A549 (cell line): ENCODE measurements around the gene LIN7B. TPM values are rescaled to one million over a fixed set of nuclear protein-coding genes. Genes with fewer than 3 reads are reported as not detected.

ENCODE experiments used
- ATAC-seq, 2 experiments: fragments of 200-7000 bp in 1 of 2; fragments of >200 bp in 1 of 2; cut with Nextera tagmentation in 1 of 2; cut with Tn5 transposase in 1 of 2; 3 replicates each; pipeline versions ENCODE4 v1.8.0 to v1.9.1; 2018 to 2020; ENCODE audit warnings: mild to moderate bottlenecking in 1 of 2, moderate library complexity in 1 of 2
- CTCF ChIA-PET: fragments of 300-600 bp; sonication (Branson Sonifier 250); formaldehyde crosslinking; extraction: SDS; loops from one replicate; lab custom pipeline; 2021; ENCODE audit warnings: antibody characterized with exemption, inconsistent platforms; lab: Yijun Ruan, JAX
- POLR2A ChIA-PET: fragments of 350-600 bp; formaldehyde crosslinking; extraction: SDS; loops from one replicate; lab custom pipeline; 2021; ENCODE audit warnings: antibody characterized with exemption, inconsistent platforms; lab: Yijun Ruan, JAX
- DNase-seq, 2 experiments: peaks; one replicate each; pipeline versions ENCODE4 v3.0.0 to v3.0.0-alpha.2; 2011 to 2016; ENCODE audit warnings: low read depth in 1 of 2, low spot score in 1 of 2
- FAIRE-seq: peaks from 2 replicates; lab custom pipeline; 2011; peaks lifted over from hg19 to GRCh38; lab: Jason Lieb, UNC
- H3K27ac ChIP-seq, 2 experiments: fragments of >200 bp; sonication (Bioruptor Twin); formaldehyde crosslinking; 3 replicates each; pipeline ENCODE4 v1.5.1; 2016 to 2017
- H3K4me1 ChIP-seq: fragments of >200 bp; sonication (Bioruptor Twin); formaldehyde crosslinking; 3 replicates; pipeline ENCODE4 v1.6.1; 2016
- H3K4me2 ChIP-seq: fragments of >200 bp; sonication (Bioruptor Twin); formaldehyde crosslinking; 3 replicates; pipeline ENCODE4 v1.6.1; 2016
- H3K4me3 ChIP-seq: fragments of >200 bp; sonication (Bioruptor Twin); formaldehyde crosslinking; 3 replicates; pipeline ENCODE4 v1.5.1; 2016
- H3K9me3 ChIP-seq: fragments of >200 bp; sonication (Bioruptor Twin); formaldehyde crosslinking; 3 replicates; pipeline ENCODE4 v1.6.1; 2016
- BHLHE40 ChIP-seq: IDR thresholded peaks from 2 replicates; pipeline ENCODE4 v1.6.1; 2012; ENCODE audit warnings: low read depth, low read length, inconsistent platforms
- CEBPB ChIP-seq, 2 experiments: fragments of >200 bp in 1 of 2; sonication (Bioruptor Twin) in 1 of 2; formaldehyde crosslinking in 1 of 2; IDR thresholded peaks; 2 replicates each; pipeline ENCODE4 v1.6.1; 2012 to 2016
- EHF ChIP-seq: fragments of 250-450 bp; sonication (Bioruptor Pico); IDR thresholded peaks from 2 replicates; pipeline ENCODE4 v1.5.0; 2020; ENCODE audit warnings: mild to moderate bottlenecking
- EHMT2 ChIP-seq: fragments of 200-600 bp; sonication (generic); IDR thresholded peaks from 2 replicates; pipeline ENCODE4 v1.6.1; 2016; ENCODE audit warnings: antibody characterized with exemption, low read depth, mild to moderate bottlenecking, moderate library complexity
- ESRRA ChIP-seq: fragments of 150-350 bp; IDR thresholded peaks from 2 replicates; pipeline ENCODE4 v1.6.1; 2014; ENCODE audit warnings: mild to moderate bottlenecking, low read length, borderline replicate concordance
- FOSB ChIP-seq: fragments of 250-450 bp; sonication (Bioruptor Pico); IDR thresholded peaks from 2 replicates; pipeline ENCODE4 v1.5.0; 2020; ENCODE audit warnings: mild to moderate bottlenecking, moderate library complexity
- GATA3 ChIP-seq: IDR thresholded peaks from 2 replicates; pipeline ENCODE4 v1.6.1; 2012; ENCODE audit warnings: borderline replicate concordance
- HOXB13 ChIP-seq: fragments of 250-450 bp; sonication (Bioruptor Pico); IDR thresholded peaks from 2 replicates; pipeline ENCODE4 v1.5.0; 2020; ENCODE audit warnings: low read depth, mild to moderate bottlenecking, moderate library complexity
- JUN ChIP-seq, 2 experiments: fragments of >200 bp; sonication (Bioruptor Twin); formaldehyde crosslinking; IDR thresholded peaks; 2 replicates in 1 of 2; 3 replicates in 1 of 2; pipeline ENCODE4 v1.6.1; 2016 to 2017
- MAFK ChIP-seq: fragments of 450-650 bp; IDR thresholded peaks from 2 replicates; pipeline ENCODE4 v1.6.1; 2014; ENCODE audit not compliant: partially characterized antibody
- MAZ ChIP-seq: fragments of 150-350 bp; IDR thresholded peaks from 2 replicates; pipeline ENCODE4 v1.6.1; 2014; ENCODE audit warnings: antibody characterized with exemption, low read depth, low read length, borderline replicate concordance
- MYC ChIP-seq: IDR thresholded peaks from 2 replicates; pipeline ENCODE4 v1.6.1; 2012; ENCODE audit warnings: mild to moderate bottlenecking, inconsistent platforms, low read length, improper control_type of control experiment, borderline replicate concordance
- NR3C1 ChIP-seq: fragments of >200 bp; sonication (Bioruptor Twin); formaldehyde crosslinking; IDR thresholded peaks from 3 replicates; pipeline ENCODE4 v1.6.1; 2017
- PHF8 ChIP-seq: fragments of 200-600 bp; sonication (generic); IDR thresholded peaks from 2 replicates; pipeline ENCODE4 v1.6.1; 2016; ENCODE audit warnings: low read depth, mild to moderate bottlenecking, antibody characterized with exemption, moderate library complexity, borderline replicate concordance
- POLR2A ChIP-seq: IDR thresholded peaks from 2 replicates; pipeline ENCODE4 v1.6.1; 2012; ENCODE audit warnings: mild to moderate bottlenecking, low read length
- RAD21 ChIP-seq, 2 experiments: fragments of >200 bp in 1 of 2; sonication (Bioruptor Twin) in 1 of 2; formaldehyde crosslinking in 1 of 2; IDR thresholded peaks in 1 of 2; conservative IDR thresholded peaks in 1 of 2; 2 replicates in 1 of 2; 3 replicates in 1 of 2; pipeline ENCODE4 v1.6.1; 2012 to 2018; ENCODE audit warnings: inconsistent platforms in 1 of 2
- RFX5 ChIP-seq: fragments of 450-650 bp; IDR thresholded peaks from 2 replicates; pipeline ENCODE4 v1.7.1; 2014; ENCODE audit warnings: antibody characterized with exemption, mild to moderate bottlenecking, moderate library complexity
- RNF2 ChIP-seq: fragments of 200-600 bp; sonication (generic); IDR thresholded peaks from 2 replicates; pipeline ENCODE4 v1.6.1; 2016; ENCODE audit warnings: low read depth, mild to moderate bottlenecking, antibody characterized with exemption, moderate library complexity, borderline replicate concordance
- SREBF2 ChIP-seq: fragments of 450-650 bp; IDR thresholded peaks from 2 replicates; pipeline ENCODE4 v1.6.1; 2014; ENCODE audit warnings: mild to moderate bottlenecking, moderate library complexity
- TFCP2L1 ChIP-seq: fragments of 250-450 bp; sonication (Bioruptor Pico); IDR thresholded peaks from 2 replicates; pipeline ENCODE4 v1.5.0; 2021; ENCODE audit warnings: mild to moderate bottlenecking
- WGBS: methylation state at CpG from one replicate; pipeline ENCODE4 v1.1.6; 2017; ENCODE audit errors: missing lambda C conversion rate; 5-methylcytosine and 5-hydroxymethylcytosine counted together
- polyA plus RNA-seq, 4 experiments: library from polyadenylated mRNA; depleted of rRNA in 3 of 4; stranded (reverse); fragments of >200 nt; fragmentation: RNase III in 1 of 4; extraction: RNeasy Plus Mini Kit Qiagen cat#74134 plus additional on column Dnase treatment in 1 of 4; gene quantifications; 2 replicates in 3 of 4; 3 replicates in 1 of 4; pipeline ENCODE4 v1.2.3, GENCODE V29; 2011 to 2017
- TF ChIP-seq, protein P1 (sequence below): IDR thresholded peaks from 2 replicates; pipeline ENCODE4 v1.6.1; 2012
- TF ChIP-seq, protein P2 (sequence below): fragments of 450-650 bp; IDR thresholded peaks from 2 replicates; pipeline ENCODE4 v1.6.1; 2014; ENCODE audit warnings: antibody characterized with exemption
- TF ChIP-seq, protein P3 (sequence below): fragments of >200 bp; sonication (Bioruptor Twin); formaldehyde crosslinking; IDR thresholded peaks from 3 replicates; pipeline ENCODE4 v1.6.1; 2016
- TF ChIP-seq, protein P4 (sequence below): fragments of 250-450 bp; sonication (Bioruptor Pico); IDR thresholded peaks from 2 replicates; pipeline ENCODE4 v1.5.0; 2021; ENCODE audit warnings: mild to moderate bottlenecking, moderate library complexity, borderline replicate concordance
- TF ChIP-seq, protein P5 (sequence below): fragments of 150-350 bp; IDR thresholded peaks from 2 replicates; pipeline ENCODE4 v1.6.1; 2014; ENCODE audit warnings: low read depth, mild to moderate bottlenecking, low read length
- TF ChIP-seq, protein P6 (sequence below): fragments of 250-450 bp; sonication (Bioruptor Pico); IDR thresholded peaks from 2 replicates; pipeline ENCODE4 v1.5.0; 2020; ENCODE audit warnings: low read depth, mild to moderate bottlenecking, moderate library complexity
- TF ChIP-seq, protein P7 (sequence below): fragments of >200 bp; sonication (Bioruptor Twin); formaldehyde crosslinking; IDR thresholded peaks from 2 replicates; pipeline ENCODE4 v1.6.1; 2016
- TF ChIP-seq, protein P8 (sequence below): IDR thresholded peaks from 2 replicates; pipeline ENCODE4 v1.6.1; 2012
- TF ChIP-seq, protein P9 (sequence below): fragments of 200-600 bp; sonication (generic); IDR thresholded peaks from 2 replicates; pipeline ENCODE4 v1.6.1; 2016; ENCODE audit warnings: antibody characterized with exemption, mild to moderate bottlenecking, moderate library complexity

Gene LIN7B
- polyA plus RNA-seq, 2 of the 4 experiments (the other 2 are of a cell fraction): 5.4 to 7.1 TPM

DNA sequence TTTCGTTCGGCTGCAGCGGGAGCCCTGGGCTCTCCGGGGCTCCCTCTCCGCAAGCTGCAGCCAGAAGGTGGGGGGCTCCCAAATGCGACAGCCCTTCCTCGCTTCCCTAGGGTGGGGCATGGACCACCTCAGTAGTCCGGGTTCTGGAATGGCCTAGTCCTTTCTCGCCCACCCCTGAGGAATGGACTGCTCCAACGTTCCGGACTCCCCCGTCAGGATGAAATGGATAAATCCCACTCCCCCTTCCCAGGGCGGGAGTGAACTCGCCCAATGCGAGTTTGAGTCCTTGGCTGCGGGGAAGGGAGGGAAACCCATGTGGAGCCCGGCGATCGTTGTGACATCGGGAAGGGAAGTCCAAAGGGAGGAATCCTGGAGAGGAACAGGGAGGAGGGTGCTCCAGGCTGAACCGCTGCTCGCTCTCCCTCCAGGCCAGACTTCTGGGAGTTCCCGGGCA is 35.5 kb downstream of the LIN7B start:
- no peak for FAIRE-seq
- peak overlapping the region; percentile 68 for H3K4me3 ChIP-seq
- ChIA-PET CTCF (interaction anchor here (0.6 to 15.0 kb wide), 14 partner anchors 20 to 266 kb away, joined by 3 to 298 read pairs (median 8); partner anchors contain the start of genes LIN7B and PPFIA3), POLR2A (interaction anchor here (0.5 to 2.7 kb wide), 6 partner anchors 22 to 304 kb away, joined by 3 to 14 read pairs (median 4); partner anchors contain the start of genes ALDH16A1, GYS1, PPFIA3 and RUVBL2)
- peak; percentile 8 to 47 for ATAC-seq
- DNase-seq: peak; percentile 82 to 91
- H3K4me2 ChIP-seq: peak overlapping the region; percentile 100
- H3K9me3 ChIP-seq: no peaks in the 10 kb centered on the region
- H3K27ac ChIP-seq: peak overlapping the region; percentile 76 to 83
- H3K4me1 ChIP-seq: peaks cover 31% of the 10 kb centered on the region
- 1% methylated on average over 16 of the region's 23 CpGs for WGBS
- TF ChIP-seq, protein P1, sequence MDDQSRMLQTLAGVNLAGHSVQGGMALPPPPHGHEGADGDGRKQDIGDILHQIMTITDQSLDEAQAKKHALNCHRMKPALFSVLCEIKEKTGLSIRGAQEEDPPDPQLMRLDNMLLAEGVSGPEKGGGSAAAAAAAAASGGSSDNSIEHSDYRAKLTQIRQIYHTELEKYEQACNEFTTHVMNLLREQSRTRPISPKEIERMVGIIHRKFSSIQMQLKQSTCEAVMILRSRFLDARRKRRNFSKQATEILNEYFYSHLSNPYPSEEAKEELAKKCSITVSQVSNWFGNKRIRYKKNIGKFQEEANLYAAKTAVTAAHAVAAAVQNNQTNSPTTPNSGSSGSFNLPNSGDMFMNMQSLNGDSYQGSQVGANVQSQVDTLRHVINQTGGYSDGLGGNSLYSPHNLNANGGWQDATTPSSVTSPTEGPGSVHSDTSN: no peak
- TF ChIP-seq, protein P2, sequence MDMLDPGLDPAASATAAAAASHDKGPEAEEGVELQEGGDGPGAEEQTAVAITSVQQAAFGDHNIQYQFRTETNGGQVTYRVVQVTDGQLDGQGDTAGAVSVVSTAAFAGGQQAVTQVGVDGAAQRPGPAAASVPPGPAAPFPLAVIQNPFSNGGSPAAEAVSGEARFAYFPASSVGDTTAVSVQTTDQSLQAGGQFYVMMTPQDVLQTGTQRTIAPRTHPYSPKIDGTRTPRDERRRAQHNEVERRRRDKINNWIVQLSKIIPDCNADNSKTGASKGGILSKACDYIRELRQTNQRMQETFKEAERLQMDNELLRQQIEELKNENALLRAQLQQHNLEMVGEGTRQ: no peak
- TF ChIP-seq JUN (IDR thresholded peaks at IDR 0.05) (no peak; a peak in 1 of 5 replicates), SREBF2 (no peak), EHF (CRISPR knock-in tag) (no peak), RNF2 (no peak), NR3C1 (no peak), GATA3 (peak; percentile 82), PHF8 (no peak), CEBPB (IDR thresholded peaks at IDR 0.05) (no peak), MAZ (0 out of 2 replicates have a peak, but pooled peaks have one; percentile 54), BHLHE40 (peak; percentile 91), POLR2A (no peak; the same call in 1 of the 2 replicates), HOXB13 (CRISPR knock-in tag) (no peak), ESRRA (no peak), RFX5 (no peak), EHMT2 (no peak), FOSB (no peak), MYC (0 out of 2 replicates have a peak, but pooled peaks have one; percentile 1), RAD21 (conservative IDR thresholded peaks at IDR 0.05 in 1 of 2, IDR thresholded peaks at IDR 0.05 in 1 of 2) (no peak), TFCP2L1 (CRISPR knock-in tag) (no peak), MAFK (no peak)
- TF ChIP-seq, protein P3, sequence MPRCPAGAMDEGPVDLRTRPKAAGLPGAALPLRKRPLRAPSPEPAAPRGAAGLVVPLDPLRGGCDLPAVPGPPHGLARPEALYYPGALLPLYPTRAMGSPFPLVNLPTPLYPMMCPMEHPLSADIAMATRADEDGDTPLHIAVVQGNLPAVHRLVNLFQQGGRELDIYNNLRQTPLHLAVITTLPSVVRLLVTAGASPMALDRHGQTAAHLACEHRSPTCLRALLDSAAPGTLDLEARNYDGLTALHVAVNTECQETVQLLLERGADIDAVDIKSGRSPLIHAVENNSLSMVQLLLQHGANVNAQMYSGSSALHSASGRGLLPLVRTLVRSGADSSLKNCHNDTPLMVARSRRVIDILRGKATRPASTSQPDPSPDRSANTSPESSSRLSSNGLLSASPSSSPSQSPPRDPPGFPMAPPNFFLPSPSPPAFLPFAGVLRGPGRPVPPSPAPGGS: no peak
- TF ChIP-seq, protein P4, sequence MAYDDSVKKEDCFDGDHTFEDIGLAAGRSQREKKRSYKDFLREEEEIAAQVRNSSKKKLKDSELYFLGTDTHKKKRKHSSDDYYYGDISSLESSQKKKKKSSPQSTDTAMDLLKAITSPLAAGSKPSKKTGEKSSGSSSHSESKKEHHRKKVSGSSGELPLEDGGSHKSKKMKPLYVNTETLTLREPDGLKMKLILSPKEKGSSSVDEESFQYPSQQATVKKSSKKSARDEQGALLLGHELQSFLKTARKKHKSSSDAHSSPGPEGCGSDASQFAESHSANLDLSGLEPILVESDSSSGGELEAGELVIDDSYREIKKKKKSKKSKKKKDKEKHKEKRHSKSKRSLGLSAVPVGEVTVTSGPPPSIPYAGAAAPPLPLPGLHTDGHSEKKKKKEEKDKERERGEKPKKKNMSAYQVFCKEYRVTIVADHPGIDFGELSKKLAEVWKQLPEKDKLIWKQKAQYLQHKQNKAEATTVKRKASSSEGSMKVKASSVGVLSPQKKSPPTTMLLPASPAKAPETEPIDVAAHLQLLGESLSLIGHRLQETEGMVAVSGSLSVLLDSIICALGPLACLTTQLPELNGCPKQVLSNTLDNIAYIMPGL (CRISPR knock-in tag): no peak
- TF ChIP-seq, protein P5, sequence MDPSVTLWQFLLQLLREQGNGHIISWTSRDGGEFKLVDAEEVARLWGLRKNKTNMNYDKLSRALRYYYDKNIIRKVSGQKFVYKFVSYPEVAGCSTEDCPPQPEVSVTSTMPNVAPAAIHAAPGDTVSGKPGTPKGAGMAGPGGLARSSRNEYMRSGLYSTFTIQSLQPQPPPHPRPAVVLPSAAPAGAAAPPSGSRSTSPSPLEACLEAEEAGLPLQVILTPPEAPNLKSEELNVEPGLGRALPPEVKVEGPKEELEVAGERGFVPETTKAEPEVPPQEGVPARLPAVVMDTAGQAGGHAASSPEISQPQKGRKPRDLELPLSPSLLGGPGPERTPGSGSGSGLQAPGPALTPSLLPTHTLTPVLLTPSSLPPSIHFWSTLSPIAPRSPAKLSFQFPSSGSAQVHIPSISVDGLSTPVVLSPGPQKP: no peak
- TF ChIP-seq, protein P6, sequence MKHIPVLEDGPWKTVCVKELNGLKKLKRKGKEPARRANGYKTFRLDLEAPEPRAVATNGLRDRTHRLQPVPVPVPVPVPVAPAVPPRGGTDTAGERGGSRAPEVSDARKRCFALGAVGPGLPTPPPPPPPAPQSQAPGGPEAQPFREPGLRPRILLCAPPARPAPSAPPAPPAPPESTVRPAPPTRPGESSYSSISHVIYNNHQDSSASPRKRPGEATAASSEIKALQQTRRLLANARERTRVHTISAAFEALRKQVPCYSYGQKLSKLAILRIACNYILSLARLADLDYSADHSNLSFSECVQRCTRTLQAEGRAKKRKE: no peak
- TF ChIP-seq, protein P7, sequence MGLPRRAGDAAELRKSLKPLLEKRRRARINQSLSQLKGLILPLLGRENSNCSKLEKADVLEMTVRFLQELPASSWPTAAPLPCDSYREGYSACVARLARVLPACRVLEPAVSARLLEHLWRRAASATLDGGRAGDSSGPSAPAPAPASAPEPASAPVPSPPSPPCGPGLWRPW: no peak
- TF ChIP-seq, protein P8, sequence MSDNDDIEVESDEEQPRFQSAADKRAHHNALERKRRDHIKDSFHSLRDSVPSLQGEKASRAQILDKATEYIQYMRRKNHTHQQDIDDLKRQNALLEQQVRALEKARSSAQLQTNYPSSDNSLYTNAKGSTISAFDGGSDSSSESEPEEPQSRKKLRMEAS: peak; percentile 66; the same call in 1 of the 2 replicates
- TF ChIP-seq, protein P9, sequence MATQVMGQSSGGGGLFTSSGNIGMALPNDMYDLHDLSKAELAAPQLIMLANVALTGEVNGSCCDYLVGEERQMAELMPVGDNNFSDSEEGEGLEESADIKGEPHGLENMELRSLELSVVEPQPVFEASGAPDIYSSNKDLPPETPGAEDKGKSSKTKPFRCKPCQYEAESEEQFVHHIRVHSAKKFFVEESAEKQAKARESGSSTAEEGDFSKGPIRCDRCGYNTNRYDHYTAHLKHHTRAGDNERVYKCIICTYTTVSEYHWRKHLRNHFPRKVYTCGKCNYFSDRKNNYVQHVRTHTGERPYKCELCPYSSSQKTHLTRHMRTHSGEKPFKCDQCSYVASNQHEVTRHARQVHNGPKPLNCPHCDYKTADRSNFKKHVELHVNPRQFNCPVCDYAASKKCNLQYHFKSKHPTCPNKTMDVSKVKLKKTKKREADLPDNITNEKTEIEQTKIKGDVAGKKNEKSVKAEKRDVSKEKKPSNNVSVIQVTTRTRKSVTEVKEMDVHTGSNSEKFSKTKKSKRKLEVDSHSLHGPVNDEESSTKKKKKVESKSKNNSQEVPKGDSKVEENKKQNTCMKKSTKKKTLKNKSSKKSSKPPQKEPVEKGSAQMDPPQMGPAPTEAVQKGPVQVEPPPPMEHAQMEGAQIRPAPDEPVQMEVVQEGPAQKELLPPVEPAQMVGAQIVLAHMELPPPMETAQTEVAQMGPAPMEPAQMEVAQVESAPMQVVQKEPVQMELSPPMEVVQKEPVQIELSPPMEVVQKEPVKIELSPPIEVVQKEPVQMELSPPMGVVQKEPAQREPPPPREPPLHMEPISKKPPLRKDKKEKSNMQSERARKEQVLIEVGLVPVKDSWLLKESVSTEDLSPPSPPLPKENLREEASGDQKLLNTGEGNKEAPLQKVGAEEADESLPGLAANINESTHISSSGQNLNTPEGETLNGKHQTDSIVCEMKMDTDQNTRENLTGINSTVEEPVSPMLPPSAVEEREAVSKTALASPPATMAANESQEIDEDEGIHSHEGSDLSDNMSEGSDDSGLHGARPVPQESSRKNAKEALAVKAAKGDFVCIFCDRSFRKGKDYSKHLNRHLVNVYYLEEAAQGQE: 0 out of 2 replicates have a peak, but pooled peaks have one; percentile 55
